HepG2 (cell line): Measurements from ENCODE around the gene AGAP1. TPM values are rescaled to one million over a fixed set of nuclear protein-coding genes. Genes with fewer than 3 reads are reported as not detected.

Experiments used
- ATAC-seq: fragments of 200-7000 bp; cut with Tn5 transposase; 3 replicates; pipeline ENCODE4 v1.9.1; 2020; ENCODE audit warnings: mild to moderate bottlenecking, moderate library complexity
- BruUV-seq: library from RNA; stranded (reverse); fragments of 400-500 nt; replicated peaks from 2 replicates; lab custom pipeline; 2021; lab: Mats Ljungman, UMichigan
- CTCF ChIA-PET: fragments of 300-600 bp; formaldehyde crosslinking; extraction: SDS; loops from one replicate; lab custom pipeline; 2021; ENCODE audit warnings: low total read pairs, inconsistent platforms, low intra/inter-chr PET ratio; lab: Yijun Ruan, JAX
- POLR2A ChIA-PET: fragments of 350-600 bp; sonication (Branson Sonifier 250); formaldehyde crosslinking; loops from one replicate; lab custom pipeline; 2020; ENCODE audit warnings: antibody characterized with exemption, inconsistent platforms; lab: Yijun Ruan, JAX
- DNase-seq: peaks from one replicate; pipeline ENCODE4 v3.0.0-alpha.2; 2015; ENCODE audit warnings: low spot score
- FAIRE-seq: peaks from 3 replicates; lab custom pipeline; 2011; peaks lifted over from hg19 to GRCh38; lab: Jason Lieb, UNC
- H2AFZ ChIP-seq: one replicate; pipeline ENCODE4 v1.6.1; 2011; ENCODE audit warnings: low read length, inconsistent platforms
- H3K27ac ChIP-seq: fragments of 300-600 bp; 3 replicates; pipeline ENCODE4 v1.8.0; 2011; ENCODE audit warnings: mixed run types, mild to moderate bottlenecking, mixed read lengths, low read length, inconsistent platforms; ENCODE audit not compliant: insufficient read depth; ENCODE audit errors: extremely low read length
- H3K27me3 ChIP-seq, 2 experiments: fragments of 200-600 bp in 1 of 2; 2 replicates in 1 of 2; 3 replicates in 1 of 2; pipeline versions ENCODE4 v1.6.0 to v1.8.0; 2011; ENCODE audit warnings: low read length in 2 of 2, mild to moderate bottlenecking in 2 of 2, moderate library complexity in 2 of 2, inconsistent platforms in 1 of 2; ENCODE audit not compliant: insufficient read depth in 2 of 2, control insufficient read depth in 1 of 2
- H3K36me3 ChIP-seq, 2 experiments: fragments of 200-600 bp in 1 of 2; replicated peaks in 1 of 2; 2 replicates in 1 of 2; 3 replicates in 1 of 2; pipeline versions ENCODE4 v1.5.1 to v1.8.0; 2011; ENCODE audit warnings: low read length in 2 of 2, inconsistent platforms in 1 of 2; ENCODE audit not compliant: insufficient read depth in 2 of 2, control insufficient read depth in 1 of 2
- H3K4me1 ChIP-seq: 2 replicates; pipeline ENCODE4 v1.5.1; 2012; ENCODE audit warnings: low read length, inconsistent platforms; ENCODE audit not compliant: insufficient read depth
- H3K4me2 ChIP-seq: 2 replicates; pipeline ENCODE4 v1.6.0; 2011; ENCODE audit warnings: low read depth, low read length, inconsistent platforms
- H3K4me3 ChIP-seq, 3 experiments: fragments of 200-600 bp in 1 of 3; sonication (generic), shearing (Covaris generic) in 1 of 3; replicated peaks in 1 of 3; 2 replicates each; pipeline ENCODE4 v1.5.1; 2011 to 2016; ENCODE audit warnings: low read length in 3 of 3, inconsistent platforms in 2 of 3, low read depth in 2 of 3, mild to moderate bottlenecking in 2 of 3, control low read depth in 1 of 3, mixed read lengths in 1 of 3; ENCODE audit not compliant: insufficient read depth in 1 of 3
- H3K79me2 ChIP-seq: one replicate; pipeline ENCODE4 v1.6.1; 2011; ENCODE audit warnings: low read length, inconsistent platforms; ENCODE audit not compliant: insufficient read depth
- H3K9ac ChIP-seq: 2 replicates; pipeline ENCODE4 v1.6.0; 2011; ENCODE audit warnings: mild to moderate bottlenecking, low read depth, low read length, inconsistent platforms; ENCODE audit not compliant: insufficient read depth
- H3K9me3 ChIP-seq: 2 replicates; pipeline ENCODE4 v1.5.1; 2012; ENCODE audit warnings: mild to moderate bottlenecking, low read length
- H4K20me1 ChIP-seq: 2 replicates; pipeline ENCODE4 v1.6.0; 2011; ENCODE audit warnings: inconsistent platforms, mild to moderate bottlenecking, low read length, moderate library complexity; ENCODE audit not compliant: insufficient read depth
- ARNT2 ChIP-seq: sonication (generic); formaldehyde crosslinking; IDR thresholded peaks from 2 replicates; pipeline ENCODE4 v1.8.0; 2022; ENCODE audit warnings: mild to moderate bottlenecking, low read depth, missing genetic modification reagents, moderate library complexity
- CTCF ChIP-seq: sonication (generic); formaldehyde crosslinking; IDR thresholded peaks from 2 replicates; pipeline ENCODE4 v1.5.0; 2020; ENCODE audit warnings: mild to moderate bottlenecking, missing genetic modification reagents, moderate library complexity
- IKZF1 ChIP-seq: fragments of 450-650 bp; IDR thresholded peaks from 2 replicates; pipeline ENCODE4 v1.7.1; 2016
- MAFF ChIP-seq: IDR thresholded peaks from 2 replicates; pipeline ENCODE4 v1.6.1; 2011; ENCODE audit warnings: low read depth, low read length, improper control_type of control experiment
- MAFK ChIP-seq, 2 experiments: IDR thresholded peaks in 1 of 2; conservative IDR thresholded peaks in 1 of 2; 2 replicates each; pipeline ENCODE4 v1.6.1; 2011; ENCODE audit warnings: improper control_type of control experiment in 2 of 2, low read length in 2 of 2
- SOX13 ChIP-seq, 3 experiments: fragments of 450-650 bp in 1 of 3; sonication (generic) in 1 of 3; formaldehyde crosslinking in 1 of 3; IDR thresholded peaks in 2 of 3; conservative IDR thresholded peaks in 1 of 3; 2 replicates each; pipeline versions ENCODE4 v1.5.0 to v1.6.1; 2016 to 2020; ENCODE audit warnings: antibody characterized with exemption in 1 of 3, mild to moderate bottlenecking in 1 of 3, missing compliant biosample characterization in 1 of 3, missing genetic modification reagents in 1 of 3, moderate library complexity in 1 of 3
- TRAFD1 ChIP-seq: sonication (generic); formaldehyde crosslinking; IDR thresholded peaks from 2 replicates; pipeline ENCODE4 v1.5.1; 2020; ENCODE audit warnings: missing genetic modification reagents, mild to moderate bottlenecking, borderline replicate concordance
- ZNF17 ChIP-seq: sonication (generic); formaldehyde crosslinking; IDR thresholded peaks from 2 replicates; pipeline ENCODE4 v1.5.0; 2020; ENCODE audit warnings: mild to moderate bottlenecking, missing genetic modification reagents
- ZNF24 ChIP-seq: fragments of 450-650 bp; IDR thresholded peaks from 2 replicates; pipeline ENCODE4 v1.6.1; 2017; ENCODE audit warnings: antibody characterized with exemption, mild to moderate bottlenecking
- ZNF331 ChIP-seq: sonication (generic); formaldehyde crosslinking; IDR thresholded peaks from 2 replicates; pipeline ENCODE4 v1.4.0; 2020; ENCODE audit warnings: missing genetic modification reagents
- ZNF460 ChIP-seq: sonication (generic); formaldehyde crosslinking; IDR thresholded peaks from 2 replicates; pipeline ENCODE4 v1.5.1; 2020; ENCODE audit warnings: missing genetic modification reagents, mild to moderate bottlenecking, borderline replicate concordance
- ZNF7 ChIP-seq: IDR thresholded peaks from 2 replicates; pipeline ENCODE4 v1.6.1; 2016; ENCODE audit warnings: missing biosample characterization, missing genetic modification reagents
- WGBS: methylation state at CpG from one replicate; pipeline ENCODE4 v1.1.6; 2017; ENCODE audit warnings: low lambda C conversion rate; 5-methylcytosine and 5-hydroxymethylcytosine counted together
- in situ Hi-C: cut with HindIII; loops from 2 replicates; pipeline ENCODE4 v1.10.0; 2017; ENCODE audit warnings: low pct_unique_long_range_greater_than_20kb; ENCODE audit not compliant: extremely low pct_ligation_motif_present
- intact Hi-C: fragments of 100-400 bp; cut with micrococcal nuclease; formaldehyde crosslinking; loops from one replicate; pipeline ENCODE4 v1.10.0; 2022; ENCODE audit not compliant: unreplicated experiment
- polyA plus RNA-seq, 8 experiments: library from polyadenylated mRNA; depleted of rRNA in 3 of 8; stranded (reverse) in 7 of 8; unstranded in 1 of 8; fragments of >200 nt; fragmentation: Illumina TruSeq in 4 of 8; extraction: Trizol in 4 of 8; gene quantifications; 2 replicates each; pipeline versions ENCODE4 v1.2.1 to v1.2.3, GENCODE V29; 2011 to 2016; ENCODE audit warnings: low read depth in 4 of 8, missing spikeins in 1 of 8, mixed read lengths in 1 of 8; ENCODE audit not compliant: insufficient read depth in 1 of 8
- total RNA-seq, 5 experiments: library from RNA; depleted of rRNA; stranded (reverse); fragments of >200 nt; fragmentation: Illumina TruSeq; extraction: Trizol; gene quantifications; 2 replicates each; pipeline ENCODE4 v1.2.3, GENCODE V29; 2016; ENCODE audit warnings: low read depth in 1 of 5

The AGAP1 gene
- total and polyA plus RNA-seq, 2 of the 13 experiments (the other 11 are each of a cell fraction or from before 2014, with no cell fraction given): 21.2 to 32.7 TPM

DNA sequence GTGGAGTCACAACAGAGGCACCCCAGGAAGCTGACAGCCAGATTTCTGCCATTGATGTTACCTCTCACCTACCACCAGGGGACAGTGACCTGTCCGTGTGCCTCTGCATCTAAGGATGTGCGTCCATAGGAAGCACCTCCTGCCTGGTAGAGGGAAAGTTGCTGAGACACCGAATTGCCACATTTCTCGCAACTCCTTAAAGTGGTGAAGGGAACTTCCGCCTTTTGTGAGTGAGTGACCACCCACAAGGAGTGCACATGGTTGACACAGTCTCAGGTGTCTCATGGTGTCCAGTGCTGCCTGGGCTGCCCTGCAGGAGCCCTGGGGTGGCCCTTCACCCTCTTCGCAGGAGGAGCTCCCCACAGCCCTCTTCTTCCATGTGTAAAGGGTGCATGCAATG is 472.6 kb downstream of the AGAP1 start (continued):
- TF ChIP-seq TRAFD1 (CRISPR knock-in tag) (no peak), ZNF460 (CRISPR knock-in tag) (no peak), ARNT2 (CRISPR knock-in tag) (no peak), CTCF (CRISPR knock-in tag) (peak; percentile 52), ZNF7 (no peak)

DNA sequence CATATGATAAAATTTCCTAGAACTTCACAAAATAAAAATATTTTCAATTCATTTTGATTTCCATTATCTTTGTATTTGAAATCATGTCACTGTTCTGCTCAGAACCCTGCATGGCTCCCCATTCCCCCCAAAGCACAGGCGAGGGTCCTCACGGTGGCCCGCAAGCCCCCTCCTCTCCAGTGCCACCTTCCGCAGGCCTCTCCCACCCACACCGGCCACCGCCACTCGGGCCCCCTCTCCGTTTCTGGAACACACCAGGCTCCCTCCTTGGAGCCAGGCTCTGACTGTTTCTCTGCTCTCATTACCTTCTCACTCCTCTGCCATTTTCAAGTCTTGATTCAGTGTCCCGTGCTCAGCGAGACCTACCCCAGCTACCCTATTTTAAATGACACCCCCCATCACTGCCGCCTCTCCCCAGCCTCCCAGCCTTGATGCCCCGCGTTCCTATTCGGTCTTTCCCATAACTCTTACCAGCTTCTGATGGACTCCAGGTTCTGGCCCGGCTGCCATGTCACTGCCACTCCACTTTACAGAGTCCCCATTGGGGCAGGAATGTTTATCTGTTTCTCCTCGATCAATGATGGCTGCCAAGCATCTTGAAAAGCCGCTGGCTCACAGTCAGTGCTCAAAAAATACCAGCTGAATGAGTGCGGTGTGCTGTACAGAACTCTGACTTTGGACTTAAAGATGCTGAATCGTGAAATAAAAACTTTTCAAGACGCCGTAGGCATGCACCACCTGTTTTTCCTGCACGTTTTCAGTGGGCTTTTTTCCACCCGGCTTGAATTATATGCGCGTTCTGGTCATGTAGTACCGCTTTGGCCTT is 473.3 kb downstream of the AGAP1 start:
- in situ Hi-C loops: no loop called here
- no peak for FAIRE-seq

More for the DNA sequence above, 473.3 kb downstream of the AGAP1 start:
- Histone ChIP-seq H3K4me3 (no peak overlapping the region), H3K27ac (no peak overlapping the region), H3K9me3 (no peaks in the 10 kb centered on the region), H2AFZ (no peak overlapping the region), H3K79me2 (no peaks in the 10 kb centered on the region), H4K20me1 (no peaks in the 10 kb centered on the region), H3K27me3 (no peaks in the 10 kb centered on the region), H3K4me2 (no peak overlapping the region), H3K9ac (no peak overlapping the region), H3K36me3 (peaks cover 16 to 27% of the 10 kb centered on the region in 2 experiments), H3K4me1 (no peaks in the 10 kb centered on the region)
- no TSS peak for BruUV-seq
- WGBS: 97% methylated on average over 26 of the region's 26 CpGs
- POLR2A ChIA-PET: no interaction called here
- DNase-seq (no peak), ATAC-seq (no peak)
- 0 out of 2 replicates have a peak, but pooled peaks have one; percentile 41 for TF ChIP-seq MAFF
- no peak for TF ChIP-seq IKZF1
- TF ChIP-seq SOX13 (IDR thresholded peaks at IDR 0.05): no peak
- no peak for TF ChIP-seq SOX13 (CRISPR knock-in tag; conservative IDR thresholded peaks at IDR 0.05 in 1 of 2, IDR thresholded peaks at IDR 0.05 in 1 of 2)
- TF ChIP-seq ZNF331 (CRISPR knock-in tag): no peak
- no peak for TF ChIP-seq ZNF17 (CRISPR knock-in tag)
- TF ChIP-seq ZNF24: no peak
- TF ChIP-seq MAFK (conservative IDR thresholded peaks at IDR 0.05 in 1 of 2, IDR thresholded peaks at IDR 0.05 in 1 of 2; ENCODE audit: low read length in 2 of 2): peak; percentile 52 to 66; a peak in 3 of 4 replicates
- CTCF ChIA-PET: interaction anchor here (1.1 kb wide), 1 partner anchor 214 kb away, joined by 3 read pairs; no protein-coding TSS in a partner anchor
- intact Hi-C loops: loop anchor here (10.0 kb wide), 1 partner anchor 1968 kb away; no protein-coding TSS in a partner anchor
